ENCODE measurements around the gene GRB10.
"Not testable (repeated sequence)": the region's sequence is repeated elsewhere in the genome, so short reads cannot be mapped to it uniquely, and the experiment has no call there.

GRB10 gene

GRCh38 chr7:50596484-50596883 is 186.2 kb downstream of the GRB10 start:
- no peak for DNase-seq

GRCh38 chr7:50595491-50596102 is 187.1 kb downstream of the GRB10 start:
- no peak for DNase-seq

GRCh38 chr7:50594734-50595485 is 187.8 kb downstream of the GRB10 start:
- no peak for DNase-seq

- no peak for DNase-seq
Measured at GRCh38 chr7:50594136-50594535, 188.6 kb downstream of the GRB10 start.

- no peak for DNase-seq
Measured at GRCh38 chr7:50592940-50593339, 189.8 kb downstream of the GRB10 start.

GRCh38 chr7:50591480-50592438 is 190.9 kb downstream of the GRB10 start:
- DNase-seq, result no peak

- no peak for DNase-seq
Measured at GRCh38 chr7:50591098-50591479, 191.6 kb downstream of the GRB10 start.

GRCh38 chr7:50590535-50590934 is 192.2 kb downstream of the GRB10 start:
- DNase-seq, result no peak

- no peak for DNase-seq
Measured at GRCh38 chr7:50589364-50589763, 193.3 kb downstream of the GRB10 start.

- no peak for DNase-seq
Measured at GRCh38 chr7:50588937-50589336, 193.8 kb downstream of the GRB10 start.

GRCh38 chr7:50587737-50588136 is 195.0 kb downstream of the GRB10 start:
- no peak for DNase-seq

- DNase-seq, result no peak
Measured at GRCh38 chr7:50584793-50585408, 197.8 kb downstream of the GRB10 start.

- no peak for DNase-seq
Measured at GRCh38 chr7:50584386-50584785, 198.3 kb downstream of the GRB10 start.

GRCh38 chr7:50583295-50583694 is 199.4 kb downstream of the GRB10 start:
- not testable (repeated sequence) for DNase-seq

- not testable (repeated sequence) for DNase-seq
Measured at GRCh38 chr7:50582271-50582670, 200.4 kb downstream of the GRB10 start.

- not testable (repeated sequence) for DNase-seq
Measured at GRCh38 chr7:50580666-50581065, 202.0 kb downstream of the GRB10 start.

GRCh38 chr7:50580057-50580456 is 202.6 kb downstream of the GRB10 start:
- DNase-seq, result no peak

- DNase-seq, result not testable (repeated sequence)
Measured at GRCh38 chr7:50578105-50578504, 204.6 kb downstream of the GRB10 start.

GRCh38 chr7:50577569-50577968 is 205.1 kb downstream of the GRB10 start:
- DNase-seq, result no peak

GRCh38 chr7:50576388-50576787 is 206.3 kb downstream of the GRB10 start:
- DNase-seq, result not testable (repeated sequence)

- DNase-seq, result no peak
Measured at GRCh38 chr7:50567715-50568261, 214.9 kb downstream of the GRB10 start.

- no peak for DNase-seq
Measured at GRCh38 chr7:50565977-50566376, 216.7 kb downstream of the GRB10 start.

GRCh38 chr7:50565559-50565916 is 217.2 kb downstream of the GRB10 start:
- DNase-seq, result no peak
